ENCODE data around the gene TP53TG3E. TPM values are rescaled to one million over a fixed set of nuclear protein-coding genes. Genes with fewer than 3 reads are reported as not detected.
"Not testable (repeated sequence)": the region's sequence is repeated elsewhere in the genome, so short reads cannot be mapped to it uniquely, and the experiment has no call there.

The TP53TG3E gene
- total RNA-seq (2014; rRNA removed; shearing (Covaris generic)) = not detected in 2 replicates

GRCh38 chr16:33304006-33304405, at the start of gene TP53TG3E:
TSS of gene TP53TG3E (plus strand) at chr16:33304306. CDS start at chr16:33304374, 68 bp downstream.
- DNase-seq (ENCODE audit: low spot score) = not testable (repeated sequence)

GRCh38 chr16:33336226-33337012, 32.3 kb downstream of the TP53TG3E start:
- DNase-seq (ENCODE audit: low spot score) = not testable (repeated sequence)

GRCh38 chr16:33337627-33338542, 33.8 kb downstream of the TP53TG3E start:
- not testable (repeated sequence) for DNase-seq (ENCODE audit: low spot score)

GRCh38 chr16:33338543-33338951, 34.4 kb downstream of the TP53TG3E start:
- not testable (repeated sequence) for DNase-seq (ENCODE audit: low spot score)

GRCh38 chr16:33339093-33340061, 35.3 kb downstream of the TP53TG3E start:
- DNase-seq (ENCODE audit: low spot score) = not testable (repeated sequence)

Other genes starting within 250 kb of the TP53TG3E start
- not detected in 2 replicates for gene TP53TG3C, start 110.1 kb upstream of the TP53TG3E start, total RNA-seq (2014; rRNA removed; shearing (Covaris generic))
- not detected in 2 replicates for gene TP53TG3B, start 56.5 kb downstream of the TP53TG3E start, total RNA-seq (2014; rRNA removed; shearing (Covaris generic))
- not detected in 2 replicates for gene TP53TG3F, start 155.3 kb downstream of the TP53TG3E start, total RNA-seq (2014; rRNA removed; shearing (Covaris generic))